Activated CD4-positive, alpha-beta T cell treated with anti-CD3 and anti-CD28 coated beads, Interleukin-2, amount 10 ng/mL, durations not matched to agents 24 days and 14 days (primary cell): ENCODE data around the gene ACP3. TPM values are rescaled to one million over a fixed set of nuclear protein-coding genes. Genes with fewer than 3 reads are reported as not detected.

Experiments used
- DNase-seq: peaks from one replicate; pipeline ENCODE4 v3.0.0; 2022
- H3K27ac Mint-ChIP-seq: one replicate; pipeline ENCODE4 v1.8.0; 2022; ENCODE audit warnings: mild to moderate bottlenecking, mixed read lengths
- H3K27me3 Mint-ChIP-seq: one replicate; pipeline ENCODE4 v1.8.0; 2022; ENCODE audit warnings: mixed read lengths
- H3K36me3 Mint-ChIP-seq: one replicate; pipeline ENCODE4 v1.8.0; 2022; ENCODE audit warnings: low read depth, mild to moderate bottlenecking, mixed read lengths
- H3K4me1 Mint-ChIP-seq: one replicate; pipeline ENCODE4 v1.8.0; 2021; ENCODE audit warnings: mixed read lengths
- H3K4me3 Mint-ChIP-seq: one replicate; pipeline ENCODE4 v1.8.0; 2022; ENCODE audit warnings: mild to moderate bottlenecking, moderate library complexity, mixed read lengths
- H3K9me3 Mint-ChIP-seq: one replicate; pipeline ENCODE4 v1.8.0; 2021; ENCODE audit warnings: mixed read lengths
- intact Hi-C: fragments of 100-400 bp; cut with micrococcal nuclease; formaldehyde crosslinking; loops from one replicate; pipeline ENCODE4 v1.15.1; 2023
- total RNA-seq: library from RNA; stranded (reverse); gene quantifications from 2 replicates; pipeline ENCODE4 v1.2.3, GENCODE V29; 2022

ACP3 gene
- total RNA-seq, 1 donor from 2014 or later, result not detected

DNA sequence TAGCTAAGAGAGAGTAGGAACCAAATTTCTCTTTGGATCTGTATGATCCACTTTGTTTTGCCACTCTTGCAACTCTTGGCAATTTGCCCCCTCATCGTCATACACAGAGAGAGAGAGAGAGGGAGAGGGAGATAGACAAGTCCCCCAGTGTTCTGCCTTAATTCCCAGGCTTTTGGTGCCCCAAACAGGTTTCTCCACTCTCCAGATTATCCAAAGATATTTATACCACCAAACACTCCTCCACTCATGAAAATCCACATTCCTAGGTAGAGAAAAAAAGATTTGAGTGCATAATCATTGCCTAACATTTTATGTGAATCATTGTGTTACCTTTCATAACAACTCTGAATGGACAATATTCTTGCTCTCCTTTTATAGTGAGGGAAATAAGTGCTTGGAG lies 15.3 kb downstream of the ACP3 start:
- no peak for DNase-seq
- H3K4me3 Mint-ChIP-seq, result no peak overlapping the region
- H3K27me3 Mint-ChIP-seq, result peaks cover 9% of the 10 kb centered on the region
- no peaks in the 10 kb centered on the region for H3K9me3 Mint-ChIP-seq
- H3K27ac Mint-ChIP-seq, result no peak overlapping the region
- intact Hi-C loops, result no loop called here
- no peaks in the 10 kb centered on the region for H3K4me1 Mint-ChIP-seq
- no peaks in the 10 kb centered on the region for H3K36me3 Mint-ChIP-seq

DNA sequence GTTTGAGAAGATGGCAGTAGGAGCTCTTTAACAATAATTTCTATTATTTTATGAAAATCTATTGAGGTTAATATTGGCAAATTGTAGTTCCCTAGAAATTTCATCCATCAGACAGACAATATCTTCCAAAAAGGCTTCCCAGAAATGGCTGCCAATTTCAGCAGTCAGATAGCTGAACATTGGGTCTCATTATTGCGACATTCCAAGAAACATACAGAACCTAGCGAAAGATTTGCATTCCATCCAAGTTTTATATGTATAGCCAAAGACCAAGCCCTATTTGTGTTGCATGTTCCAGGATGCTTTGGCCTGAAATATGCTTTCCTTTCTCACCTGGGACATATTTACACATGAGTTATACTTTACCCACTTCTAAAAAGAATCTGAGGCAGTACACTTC lies 24.5 kb downstream of the ACP3 start:
- intact Hi-C loops, result no loop called here
- no peak overlapping the region for H3K27ac Mint-ChIP-seq

DNA sequence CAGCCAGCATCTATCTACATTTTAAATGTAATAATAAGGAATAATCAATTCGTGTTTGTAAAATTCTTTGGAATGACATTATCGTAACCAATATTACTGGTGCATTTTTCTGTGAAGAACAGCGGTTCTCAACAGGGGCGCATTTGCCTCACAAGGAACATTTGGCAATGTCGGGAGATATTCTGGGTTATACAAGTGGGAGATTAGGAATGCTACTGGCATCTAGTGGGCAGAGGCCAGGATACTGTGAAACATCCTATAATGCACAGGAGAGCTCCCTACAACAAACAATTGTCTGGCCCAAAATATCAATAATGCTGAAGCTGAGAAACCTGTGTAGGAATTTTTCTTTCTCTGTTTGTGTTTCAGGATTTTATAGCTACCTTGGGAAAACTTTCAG lies 25.0 kb downstream of the ACP3 start:
- intact Hi-C loops, result no loop called here
- no peaks in the 10 kb centered on the region for H3K36me3 Mint-ChIP-seq
- H3K27ac Mint-ChIP-seq, result no peak overlapping the region
- H3K4me1 Mint-ChIP-seq, result no peaks in the 10 kb centered on the region
- no peak overlapping the region for H3K4me3 Mint-ChIP-seq
- no peak for DNase-seq
- H3K9me3 Mint-ChIP-seq, result no peaks in the 10 kb centered on the region
- H3K27me3 Mint-ChIP-seq, result peaks cover 21% of the 10 kb centered on the region

More for the DNA sequence above, 24.5 kb downstream of the ACP3 start:
- Mint-ChIP-seq H3K27me3 (peaks cover 23% of the 10 kb centered on the region), H3K36me3 (no peaks in the 10 kb centered on the region), H3K4me1 (no peaks in the 10 kb centered on the region), H3K9me3 (no peaks in the 10 kb centered on the region), H3K4me3 (no peak overlapping the region)
- no peak for DNase-seq

DNA sequence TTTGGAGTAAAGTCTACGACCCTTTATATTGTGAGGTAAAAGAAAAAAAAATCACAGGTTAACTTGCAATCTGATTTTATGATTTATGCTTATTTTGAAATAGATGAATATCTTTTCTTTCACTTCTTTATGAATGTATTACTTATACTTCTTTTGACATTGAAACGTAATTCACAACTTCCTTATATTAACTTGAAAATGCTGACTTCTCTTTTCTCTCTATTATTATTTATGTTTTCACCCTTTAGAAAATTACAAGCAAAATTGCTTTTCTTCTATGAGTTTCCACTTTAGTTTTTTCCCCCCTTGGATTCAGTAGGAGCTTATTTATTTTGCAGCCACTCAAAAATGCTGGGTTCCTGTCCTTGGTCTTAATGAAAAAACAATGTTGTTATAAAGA lies 25.4 kb downstream of the ACP3 start:
- H3K4me3 Mint-ChIP-seq, result no peak overlapping the region
- intact Hi-C loops, result loop anchor here (1.0 kb wide), 1 partner anchor 89 kb away; no protein-coding TSS in a partner anchor

DNA sequence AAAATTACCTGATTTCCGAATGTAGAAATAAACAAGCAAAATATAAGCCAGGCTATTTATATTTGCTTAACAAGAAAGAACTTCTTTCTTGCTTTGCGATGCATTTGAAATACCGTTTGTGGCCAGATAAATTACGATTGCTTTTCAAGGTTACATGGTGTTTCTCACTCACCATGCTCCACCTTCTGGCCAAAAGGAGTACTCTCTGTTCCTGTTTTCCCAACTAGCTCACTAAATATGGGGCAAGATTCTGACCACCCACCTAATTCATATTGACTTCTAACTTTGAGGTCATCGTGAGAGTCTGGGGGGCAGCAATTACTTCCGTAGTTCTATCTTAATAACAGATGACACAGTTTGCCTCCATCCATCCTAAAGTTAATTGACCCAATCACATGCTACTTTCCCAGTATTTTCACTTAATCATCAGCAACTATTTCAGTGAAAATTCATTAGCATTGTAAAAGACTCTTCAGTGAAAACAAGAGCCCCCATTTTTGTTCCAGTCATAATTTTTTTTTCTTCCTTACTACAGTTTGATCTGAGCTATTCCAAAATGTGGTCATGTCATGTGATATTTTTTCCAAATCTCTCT lies 25.9 kb downstream of the ACP3 start:
- H3K27me3 Mint-ChIP-seq, result peaks cover 21% of the 10 kb centered on the region
- H3K9me3 Mint-ChIP-seq, result no peaks in the 10 kb centered on the region
- intact Hi-C loops, result loop anchor here (1.0 kb wide), 1 partner anchor 90 kb away; no protein-coding TSS in a partner anchor
- no peaks in the 10 kb centered on the region for H3K36me3 Mint-ChIP-seq
- no peak overlapping the region for H3K4me3 Mint-ChIP-seq
- no peak overlapping the region for H3K27ac Mint-ChIP-seq
- no peaks in the 10 kb centered on the region for H3K4me1 Mint-ChIP-seq
- DNase-seq, result peak; percentile 73

More for the DNA sequence above, 25.4 kb downstream of the ACP3 start:
- no peaks in the 10 kb centered on the region for H3K36me3 Mint-ChIP-seq
- no peaks in the 10 kb centered on the region for H3K4me1 Mint-ChIP-seq
- H3K9me3 Mint-ChIP-seq, result no peaks in the 10 kb centered on the region
- DNase-seq, result no peak
- no peak overlapping the region for H3K27ac Mint-ChIP-seq
- peaks cover 21% of the 10 kb centered on the region for H3K27me3 Mint-ChIP-seq

DNA sequence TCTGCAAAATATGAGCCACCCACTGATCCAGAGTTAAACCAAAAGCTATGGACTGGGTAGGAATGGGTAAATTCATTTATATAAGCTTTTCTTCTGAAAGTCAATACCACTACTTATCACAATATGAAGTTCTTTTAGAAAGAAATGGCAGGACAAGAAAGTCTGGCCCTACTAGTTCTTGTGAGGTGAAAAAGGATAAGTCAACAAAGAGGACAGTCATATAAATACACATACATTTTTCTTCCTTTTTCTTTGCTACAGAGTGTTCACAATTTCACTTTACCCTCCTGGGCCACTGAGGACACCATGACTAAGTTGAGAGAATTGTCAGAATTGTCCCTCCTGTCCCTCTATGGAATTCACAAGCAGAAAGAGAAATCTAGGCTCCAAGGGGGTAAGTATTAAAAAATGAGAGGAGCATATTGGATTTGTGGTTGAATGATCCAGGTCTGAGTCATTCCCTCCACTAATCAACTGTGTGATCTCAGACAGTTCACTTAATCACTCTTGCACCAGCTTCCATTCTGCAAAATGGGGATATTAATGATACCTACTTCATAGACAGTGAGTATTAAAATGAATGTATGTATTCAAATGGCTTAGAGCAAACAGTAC lies 27.6 kb downstream of the ACP3 start:
- H3K27me3 Mint-ChIP-seq, result peaks cover 18% of the 10 kb centered on the region
- H3K4me1 Mint-ChIP-seq, result no peaks in the 10 kb centered on the region
- H3K27ac Mint-ChIP-seq, result no peak overlapping the region
- H3K36me3 Mint-ChIP-seq, result no peaks in the 10 kb centered on the region
- intact Hi-C loops, result no loop called here
- no peaks in the 10 kb centered on the region for H3K9me3 Mint-ChIP-seq
- no peak for DNase-seq
- no peak overlapping the region for H3K4me3 Mint-ChIP-seq

DNA sequence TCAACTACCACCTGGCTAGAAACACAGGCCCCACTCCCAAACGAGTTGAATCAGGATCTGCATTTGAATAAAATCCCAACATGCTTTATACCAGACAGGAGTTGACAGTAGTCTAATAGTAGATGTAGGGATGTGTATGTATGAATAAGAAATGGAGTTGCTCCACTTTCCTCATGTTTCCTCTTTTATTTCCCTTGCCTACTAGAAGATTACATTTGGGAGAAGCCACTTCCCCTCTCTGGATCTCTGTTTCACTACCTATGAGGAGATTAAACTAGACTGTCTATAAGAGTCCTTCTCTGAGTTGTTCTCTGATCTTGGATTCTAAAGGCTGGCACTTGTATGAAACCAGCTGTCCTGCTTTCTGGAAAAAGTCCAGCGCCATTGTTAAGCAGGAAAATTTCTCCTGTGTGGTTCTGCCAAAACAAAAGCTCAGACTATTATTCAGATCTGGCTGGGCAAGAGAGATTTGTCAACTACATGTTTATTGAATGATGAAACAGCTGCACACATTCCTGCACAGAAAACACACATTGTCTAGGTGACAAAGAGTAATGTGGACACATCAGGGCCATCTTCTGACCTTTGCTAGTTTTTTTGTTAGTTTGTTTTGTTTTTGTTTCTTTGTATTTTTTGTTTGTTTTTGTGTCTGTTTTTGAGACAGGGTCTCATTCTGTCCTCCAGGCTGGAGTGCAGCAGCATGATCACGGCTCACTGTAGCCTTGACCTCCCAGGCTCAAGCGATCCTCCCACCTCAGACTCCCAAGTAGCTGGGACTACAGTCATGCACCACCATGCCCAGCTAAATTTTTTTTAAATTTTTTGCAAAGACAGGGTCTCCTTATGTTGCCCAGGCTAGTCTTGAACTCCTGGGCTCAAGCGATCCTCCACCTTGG lies 29.9 kb downstream of the ACP3 start:
- DNase-seq, result no peak
- Mint-ChIP-seq H3K4me3 (no peak overlapping the region), H3K27ac (no peak overlapping the region), H3K27me3 (peaks cover 20% of the 10 kb centered on the region), H3K36me3 (no peaks in the 10 kb centered on the region), H3K9me3 (no peaks in the 10 kb centered on the region), H3K4me1 (no peaks in the 10 kb centered on the region)
- intact Hi-C loops, result no loop called here

DNA sequence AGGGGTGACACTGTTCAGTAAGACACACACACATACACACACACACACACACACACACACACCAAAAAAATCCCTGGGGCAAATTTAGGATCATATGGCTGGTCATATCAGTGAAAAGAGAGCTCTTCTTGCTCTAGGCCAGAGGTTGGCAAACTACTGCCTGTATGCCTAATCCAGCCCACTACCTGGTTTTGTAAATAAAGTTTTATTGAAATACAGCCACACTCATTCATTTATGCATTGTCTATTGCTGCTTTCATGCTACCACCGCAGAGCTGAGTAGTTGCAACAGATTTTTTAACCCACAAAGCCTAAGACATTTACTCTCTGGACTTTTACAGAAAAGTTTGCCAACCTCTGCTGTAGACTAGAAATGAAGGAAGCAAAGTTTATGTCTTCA lies 30.6 kb downstream of the ACP3 start:
- Mint-ChIP-seq H3K36me3 (no peaks in the 10 kb centered on the region), H3K27me3 (peaks cover 18% of the 10 kb centered on the region), H3K9me3 (no peaks in the 10 kb centered on the region), H3K4me1 (peaks cover 1% of the 10 kb centered on the region), H3K4me3 (no peak overlapping the region), H3K27ac (no peak overlapping the region)
- intact Hi-C loops, result no loop called here
- DNase-seq, result no peak

DNA sequence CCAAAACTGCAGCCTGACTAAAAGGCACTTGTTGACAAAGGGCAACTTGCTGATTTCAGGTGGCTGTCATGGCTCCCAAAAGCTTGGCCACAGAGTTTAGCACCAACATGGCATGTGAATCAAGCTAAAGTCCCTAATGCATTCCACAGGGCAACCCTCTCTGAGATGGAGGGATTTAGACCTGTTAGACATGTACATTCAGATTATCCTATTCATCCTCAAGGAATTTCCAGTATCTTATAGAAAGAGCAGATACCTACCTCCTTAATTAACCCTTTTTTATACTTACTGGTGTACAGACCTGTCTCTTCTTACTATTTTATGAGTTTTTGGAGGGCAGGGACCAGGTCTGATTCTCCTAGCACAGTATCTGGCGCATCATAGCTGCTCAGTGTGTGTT lies 31.3 kb downstream of the ACP3 start:
- DNase-seq, result no peak
- H3K4me3 Mint-ChIP-seq, result no peak overlapping the region
- H3K4me1 Mint-ChIP-seq, result peaks cover 1% of the 10 kb centered on the region
- H3K9me3 Mint-ChIP-seq, result no peaks in the 10 kb centered on the region
- H3K27ac Mint-ChIP-seq, result no peak overlapping the region
- intact Hi-C loops, result no loop called here
- peaks cover 11% of the 10 kb centered on the region for H3K27me3 Mint-ChIP-seq
- no peaks in the 10 kb centered on the region for H3K36me3 Mint-ChIP-seq

DNA sequence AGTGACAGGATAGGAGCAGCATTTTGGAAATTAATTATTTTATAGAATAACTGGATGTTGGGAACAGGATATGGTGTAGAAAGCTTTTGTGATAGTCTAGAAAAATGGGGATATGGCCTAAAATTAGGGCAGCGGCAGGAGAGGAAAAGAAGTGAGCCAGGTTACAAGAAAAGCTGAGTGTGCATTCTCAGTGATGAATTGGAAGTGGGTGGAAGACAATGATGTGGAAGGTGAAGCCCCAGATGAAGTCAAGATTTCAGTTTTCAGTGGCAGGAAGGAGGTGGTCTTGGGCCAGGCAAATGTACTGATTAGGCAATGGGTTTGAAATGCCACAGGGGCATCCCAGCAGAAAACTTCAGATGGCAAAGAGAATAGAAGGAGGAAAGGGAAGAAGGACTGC lies 33.6 kb downstream of the ACP3 start:
- H3K4me3 Mint-ChIP-seq, result no peak overlapping the region
- no peak for DNase-seq
- H3K27me3 Mint-ChIP-seq, result peaks cover 13% of the 10 kb centered on the region
- peak overlapping the region; percentile 16 for H3K27ac Mint-ChIP-seq
- intact Hi-C loops, result no loop called here
- H3K9me3 Mint-ChIP-seq, result no peaks in the 10 kb centered on the region
- H3K4me1 Mint-ChIP-seq, result peaks cover 1% of the 10 kb centered on the region
- H3K36me3 Mint-ChIP-seq, result no peaks in the 10 kb centered on the region

DNA sequence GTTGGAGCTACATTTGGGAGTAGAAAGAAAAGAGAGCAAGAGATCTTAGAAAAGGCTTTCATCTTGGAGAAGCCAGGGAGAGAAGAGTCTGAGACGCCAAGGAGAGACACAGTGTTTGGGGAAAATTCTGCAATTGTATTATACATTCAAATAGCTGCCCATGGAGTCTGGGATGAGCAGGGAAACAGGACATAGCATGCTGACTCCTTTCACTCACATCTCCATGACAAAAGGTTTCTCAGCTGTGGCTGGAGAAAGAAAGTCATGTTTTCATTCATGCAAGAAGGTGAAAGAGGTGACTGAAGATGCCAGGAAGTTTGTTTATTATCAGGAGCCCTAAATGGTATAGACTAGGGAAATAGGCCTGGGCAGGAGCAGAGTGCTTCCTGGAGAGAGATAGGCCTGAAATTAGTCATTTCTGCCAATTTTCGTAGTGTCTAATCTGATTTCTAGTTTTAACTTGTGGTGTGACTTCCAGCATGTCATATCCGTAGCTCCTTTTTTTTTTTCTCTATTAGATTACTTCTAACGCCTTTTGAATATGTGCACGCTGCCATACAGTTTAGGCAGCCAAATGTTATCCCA lies 34.1 kb downstream of the ACP3 start:
- no peaks in the 10 kb centered on the region for H3K9me3 Mint-ChIP-seq
- peaks cover 1% of the 10 kb centered on the region for H3K4me1 Mint-ChIP-seq
- no peak overlapping the region for H3K27ac Mint-ChIP-seq
- intact Hi-C loops, result no loop called here
- H3K36me3 Mint-ChIP-seq, result no peaks in the 10 kb centered on the region
- peaks cover 12% of the 10 kb centered on the region for H3K27me3 Mint-ChIP-seq
- H3K4me3 Mint-ChIP-seq, result no peak overlapping the region
- no peak for DNase-seq

DNA sequence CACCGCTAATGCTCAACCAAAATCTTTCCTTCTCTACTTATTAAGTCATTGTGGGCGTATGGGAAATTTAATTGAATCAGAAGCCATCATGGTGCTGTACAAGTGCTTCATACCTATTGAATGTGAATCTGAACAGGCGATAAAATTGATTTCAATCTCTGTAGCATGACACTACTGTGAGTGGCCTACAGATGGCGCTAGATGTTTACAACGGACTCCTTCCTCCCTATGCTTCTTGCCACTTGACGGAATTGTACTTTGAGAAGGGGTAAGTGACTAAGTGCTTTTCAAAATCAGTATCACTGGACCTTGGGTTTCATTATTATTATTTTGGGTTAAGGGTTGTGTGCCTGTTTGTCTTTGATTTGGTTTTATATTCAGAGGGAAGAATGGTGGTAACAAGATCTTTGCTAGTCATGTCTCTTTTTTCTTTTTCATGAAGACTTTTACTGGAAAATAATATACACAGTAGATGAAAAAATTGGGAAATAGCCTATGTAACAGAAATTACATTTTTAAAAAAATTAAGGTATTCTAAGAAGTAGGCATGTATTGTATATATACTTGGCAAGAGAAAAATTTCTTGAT lies 35.4 kb downstream of the ACP3 start:
- Mint-ChIP-seq H3K4me3 (no peak overlapping the region), H3K27me3 (peaks cover 19% of the 10 kb centered on the region), H3K9me3 (no peaks in the 10 kb centered on the region), H3K27ac (no peak overlapping the region), H3K36me3 (no peaks in the 10 kb centered on the region), H3K4me1 (peaks cover 1% of the 10 kb centered on the region)
- DNase-seq, result peak; percentile 89
- intact Hi-C loops, result loop anchor here (1.0 kb wide), 3 partner anchors 47 to 290 kb away; no protein-coding TSS in a partner anchor

DNA sequence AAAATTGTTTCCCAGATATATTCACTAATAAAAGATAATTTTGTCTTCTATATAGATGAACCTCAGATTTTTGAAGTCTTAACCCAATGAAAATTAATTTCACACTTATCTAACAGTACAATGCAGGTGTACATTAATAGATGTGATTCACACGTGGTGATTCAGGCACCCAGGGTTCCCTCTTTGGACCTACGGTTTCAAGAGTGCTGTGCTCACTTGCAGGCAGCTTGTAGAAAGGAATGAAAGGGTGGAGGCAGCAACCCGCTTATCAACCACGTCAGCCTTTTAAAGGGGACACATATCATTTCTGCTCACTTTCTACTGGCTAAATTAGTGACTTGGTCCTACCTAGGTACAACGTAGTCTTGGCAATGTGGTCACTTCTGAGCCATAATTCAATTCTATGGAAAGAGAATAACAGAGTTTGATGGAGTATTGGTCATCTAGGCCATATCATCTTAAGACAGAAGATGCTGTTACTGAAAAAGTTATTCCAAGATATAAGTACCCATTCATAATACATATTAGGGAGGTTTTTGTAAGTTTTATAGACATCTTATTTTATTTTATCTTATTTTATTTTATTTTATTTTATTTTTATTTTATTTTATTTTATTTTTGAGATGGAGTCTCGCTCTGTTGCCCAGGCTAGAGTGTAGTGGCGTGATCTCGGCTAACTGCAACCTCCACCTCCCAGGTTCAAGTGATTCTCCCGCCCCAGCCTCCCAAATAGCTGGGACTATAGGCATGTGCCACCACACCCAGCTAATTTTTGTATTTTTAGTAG lies 37.9 kb downstream of the ACP3 start:
- H3K27ac Mint-ChIP-seq, result no peak overlapping the region
- H3K36me3 Mint-ChIP-seq, result no peaks in the 10 kb centered on the region
- H3K27me3 Mint-ChIP-seq, result peaks cover 19% of the 10 kb centered on the region
- intact Hi-C loops, result no loop called here
- DNase-seq, result no peak
- no peak overlapping the region for H3K4me3 Mint-ChIP-seq
- peaks cover 1% of the 10 kb centered on the region for H3K4me1 Mint-ChIP-seq
- no peaks in the 10 kb centered on the region for H3K9me3 Mint-ChIP-seq
